DMS 273 (cell line): ENCODE results near the gene CCNDBP1.
"Not testable (repeated sequence)": the region's sequence is repeated elsewhere in the genome, so short reads cannot be mapped to it uniquely, and the experiment has no call there.

Experiments
- DNase-seq: peaks from one replicate; lab custom pipeline; 2025; ENCODE audit not compliant: unreplicated experiment; lab: John Stamatoyannopoulos, UW

CCNDBP1 gene

DNA sequence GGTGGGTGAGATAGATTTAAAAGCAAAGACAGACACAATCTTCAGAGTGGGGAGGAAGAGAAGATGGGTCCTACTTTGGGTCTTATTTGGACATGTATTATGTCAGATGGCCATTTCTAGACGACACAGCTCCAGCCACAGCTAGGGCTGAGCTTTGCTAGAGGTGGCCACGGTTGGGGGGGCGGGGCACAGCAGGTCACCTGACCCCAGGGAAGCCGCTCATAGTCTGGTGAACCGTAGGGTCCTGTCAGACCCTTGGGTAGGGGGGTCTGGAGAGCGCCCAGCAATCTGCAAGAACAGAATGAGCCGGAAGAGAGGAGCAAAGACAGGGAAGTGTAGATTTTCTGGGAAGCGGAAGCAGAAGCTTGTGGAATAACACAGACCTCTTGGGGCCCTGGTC lies 29.0 kb downstream of the CCNDBP1 start:
- no peak for DNase-seq

DNA sequence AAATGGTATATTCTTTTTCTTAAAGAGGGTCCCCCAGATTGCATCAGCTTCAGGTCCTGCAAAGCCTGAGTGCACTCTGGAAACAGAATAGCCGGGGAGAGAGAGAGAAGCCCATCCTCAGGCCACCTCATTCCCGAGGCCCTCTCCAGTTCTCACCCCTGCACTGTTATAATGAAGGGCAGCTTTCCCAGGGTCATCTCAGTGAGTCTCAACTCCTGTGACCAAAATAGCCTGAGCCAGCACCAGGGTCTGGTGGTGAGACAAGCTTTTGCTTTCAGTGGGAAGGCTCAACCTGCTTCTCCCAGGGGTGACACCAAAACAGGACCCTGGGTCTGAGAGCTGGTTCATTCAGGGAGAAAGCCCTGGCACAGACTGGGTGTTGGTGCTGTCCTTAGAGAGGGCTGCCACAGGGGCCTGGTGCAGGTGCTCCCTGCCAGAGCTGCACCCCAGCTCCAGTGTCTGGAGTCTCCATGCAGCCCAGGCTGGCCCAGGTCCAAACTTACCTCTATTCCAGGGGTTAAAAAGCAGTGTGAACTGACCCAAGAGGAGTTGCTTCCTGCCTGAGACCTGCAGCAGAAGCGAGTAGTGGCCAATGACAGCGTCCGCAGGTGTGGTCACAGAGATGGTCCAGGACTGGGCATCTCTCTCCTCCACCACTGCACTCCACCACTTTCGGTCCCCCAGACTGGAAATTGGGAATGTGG lies 29.5 kb downstream of the CCNDBP1 start:
- no peak for DNase-seq

DNA sequence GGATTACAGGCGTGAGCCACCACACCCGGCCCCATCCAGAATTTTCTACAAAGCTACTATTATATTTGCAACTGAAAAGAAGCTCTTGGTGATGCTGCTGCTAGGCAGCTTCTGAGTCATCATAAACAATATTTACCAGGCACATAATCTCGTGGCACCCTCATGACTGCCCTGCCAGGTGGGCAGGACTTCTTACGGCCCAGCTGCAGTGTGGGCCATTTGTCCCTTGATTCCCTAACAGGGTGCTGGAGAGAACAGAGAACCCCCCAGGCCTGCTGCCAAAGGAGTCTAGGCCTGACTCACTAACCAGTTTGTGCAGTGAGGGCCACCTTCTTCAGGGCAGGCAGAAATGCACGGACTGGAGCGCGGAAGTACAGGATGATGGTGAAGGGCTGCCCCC lies 30.8 kb downstream of the CCNDBP1 start:
- no peak for DNase-seq

DNA sequence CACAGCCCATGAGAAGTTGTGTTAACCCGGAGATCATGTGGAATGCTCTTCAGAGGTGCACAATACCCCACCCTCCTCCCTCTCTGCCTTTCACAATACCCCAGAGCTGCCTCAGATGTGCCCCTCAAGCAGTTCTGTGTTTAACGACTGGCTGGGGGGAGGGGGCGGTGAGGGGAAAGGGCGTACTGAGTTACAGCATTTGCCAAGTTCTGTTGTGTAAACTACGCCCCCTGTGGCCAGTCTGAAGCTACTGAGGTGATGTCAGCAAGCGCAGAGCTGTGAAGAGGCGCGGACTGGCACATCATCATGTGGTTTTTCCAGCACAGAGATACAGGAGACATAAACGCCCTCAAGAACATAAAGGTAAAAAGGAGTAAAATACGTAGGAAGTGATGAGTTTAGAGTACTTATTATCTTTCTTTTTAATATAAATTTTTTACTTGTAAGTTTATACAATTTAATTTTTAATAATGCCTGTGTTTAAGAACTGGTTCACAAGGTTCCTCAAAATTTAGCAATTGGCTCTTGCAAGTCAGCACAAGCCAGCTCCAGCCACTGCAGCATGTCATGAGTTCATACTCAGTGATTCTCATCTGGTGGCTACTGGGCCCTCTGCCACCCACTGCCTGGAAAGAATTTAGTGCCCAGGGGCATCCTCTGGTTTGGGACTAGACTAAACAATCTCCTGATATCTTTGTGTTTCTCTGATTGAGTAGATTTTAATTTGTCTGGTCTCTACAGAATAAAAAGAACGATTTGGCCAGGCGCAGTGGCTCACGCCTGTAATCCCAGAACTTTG lies 33.9 kb downstream of the CCNDBP1 start:
- DNase-seq: peak; percentile 6

DNA sequence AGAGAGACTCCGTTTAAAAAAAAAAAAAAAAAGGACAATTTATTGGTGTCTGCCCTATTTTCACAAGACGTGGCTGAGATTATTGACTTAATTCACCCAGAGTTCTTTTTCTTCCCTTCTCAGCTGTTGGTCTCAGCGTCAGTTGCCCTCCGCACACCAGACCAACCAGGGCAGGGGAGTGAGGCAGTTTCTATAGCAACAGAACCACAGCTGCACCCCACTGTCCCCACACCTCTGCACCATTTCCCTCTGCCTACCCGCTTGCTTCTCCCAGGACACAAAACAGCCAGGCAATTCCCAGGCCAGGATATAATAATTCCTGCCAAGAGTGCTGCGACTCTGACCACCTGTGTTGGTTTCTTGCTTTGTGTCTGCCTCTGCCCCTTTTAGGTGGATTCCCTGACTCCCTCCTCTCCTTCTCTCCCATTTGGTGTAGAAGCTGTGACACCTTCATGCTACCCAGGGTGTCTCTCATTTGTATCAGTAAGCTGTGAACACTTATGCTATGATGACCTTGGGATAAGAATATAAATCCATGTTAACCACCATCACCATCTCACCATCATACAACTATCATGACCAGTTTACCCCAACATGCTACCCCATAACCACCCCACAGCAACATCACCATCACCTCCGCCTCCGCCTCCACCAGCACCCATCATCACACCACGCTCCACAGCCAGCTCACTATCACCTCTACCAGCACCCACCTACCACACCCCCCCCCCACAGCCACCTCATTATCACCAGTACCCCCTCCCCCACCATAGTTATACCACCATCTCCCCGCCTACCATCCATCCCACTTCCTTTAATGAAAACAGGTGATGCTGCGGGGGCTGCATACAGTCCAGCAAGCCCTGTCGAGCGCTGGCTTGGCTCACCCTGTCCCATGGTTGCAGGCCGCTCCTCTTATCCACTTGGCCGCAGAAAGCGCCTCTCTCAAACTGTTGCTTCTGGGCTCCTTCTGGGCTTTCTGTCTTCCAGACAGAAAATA lies 35.0 kb downstream of the CCNDBP1 start:
- DNase-seq: no peak

DNA sequence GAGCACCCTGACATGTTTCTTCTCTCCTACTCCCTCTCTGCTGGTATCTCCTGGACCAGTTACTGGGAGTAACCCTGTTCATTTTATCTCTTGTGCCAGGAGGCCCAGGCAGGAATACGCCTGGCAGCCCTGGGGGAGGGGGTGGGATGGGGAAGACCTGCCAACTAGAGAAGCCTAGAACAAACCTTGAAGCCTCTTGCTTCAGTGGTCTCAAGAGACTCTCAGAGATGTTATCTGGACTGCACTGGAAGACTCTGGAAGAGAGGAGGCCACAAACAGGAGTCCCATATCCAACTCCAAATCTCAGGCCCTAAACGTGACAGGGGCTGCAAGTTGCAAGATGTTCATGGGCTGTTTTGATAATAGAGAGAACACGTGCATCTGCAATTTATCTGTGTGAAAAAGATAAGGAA lies 35.8 kb downstream of the CCNDBP1 start, which contains the start of gene EPB42:
EPB42 (minus strand) TSS at position 28 of the 413 bp plus-strand sequence. CDS start 193 bp downstream, outside the sequence.
- no peak for DNase-seq

DNA sequence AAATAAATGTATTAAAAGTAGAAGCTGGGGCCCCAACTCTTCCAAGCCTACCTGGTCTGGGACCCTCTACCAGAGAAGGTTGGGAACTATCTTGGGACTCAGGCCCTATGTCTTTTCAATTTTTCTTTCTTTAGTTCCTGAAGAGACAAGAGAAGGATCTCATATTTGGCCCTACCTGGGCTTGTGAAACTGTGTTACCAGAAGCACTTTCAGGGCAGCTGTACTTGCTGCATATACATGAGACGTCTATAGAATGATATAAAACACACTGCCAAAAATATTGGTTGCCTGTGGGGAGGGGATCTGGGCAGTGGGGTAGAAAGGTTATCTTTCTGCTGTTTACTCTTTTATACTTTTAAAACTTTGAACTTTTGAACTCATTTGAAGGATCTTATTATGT lies 36.2 kb downstream of the CCNDBP1 start:
- DNase-seq: no peak

DNA sequence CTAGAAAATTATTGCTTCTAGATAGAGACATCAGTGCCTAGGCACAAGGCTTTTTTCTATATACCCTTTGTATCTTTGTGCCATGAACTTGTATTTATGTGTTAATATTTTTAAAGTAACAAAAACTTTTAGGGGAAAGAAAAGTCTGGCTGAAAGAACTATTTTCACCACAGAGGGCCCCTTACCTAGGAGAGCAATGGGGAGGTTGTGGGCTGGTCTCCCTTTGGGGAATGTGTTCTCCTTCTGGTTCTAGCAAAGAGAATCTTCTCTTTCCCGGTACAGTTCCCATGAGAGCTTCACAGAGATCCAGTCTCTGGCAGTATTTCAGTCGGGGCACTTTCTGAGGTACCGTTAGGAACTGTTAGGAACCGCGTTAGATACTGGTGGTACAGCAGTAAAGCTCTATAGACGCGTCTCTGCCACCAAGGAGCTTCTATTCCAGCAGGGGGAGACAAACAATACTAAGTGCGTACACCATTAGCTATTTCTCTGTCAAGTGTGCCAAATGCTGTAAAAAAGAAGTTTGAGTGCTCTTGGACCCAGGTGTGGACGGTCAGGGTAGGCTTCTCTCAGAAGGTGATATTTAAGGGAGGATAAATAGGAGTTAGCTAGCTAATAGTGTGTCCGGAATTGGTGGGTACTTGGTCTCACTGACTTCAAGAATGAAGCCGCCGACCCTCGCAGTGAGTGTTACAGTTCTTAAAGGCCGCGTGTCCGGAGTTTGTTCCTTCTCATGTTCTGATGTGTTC lies 40.2 kb downstream of the CCNDBP1 start:
- peak; percentile 41 for DNase-seq

DNA sequence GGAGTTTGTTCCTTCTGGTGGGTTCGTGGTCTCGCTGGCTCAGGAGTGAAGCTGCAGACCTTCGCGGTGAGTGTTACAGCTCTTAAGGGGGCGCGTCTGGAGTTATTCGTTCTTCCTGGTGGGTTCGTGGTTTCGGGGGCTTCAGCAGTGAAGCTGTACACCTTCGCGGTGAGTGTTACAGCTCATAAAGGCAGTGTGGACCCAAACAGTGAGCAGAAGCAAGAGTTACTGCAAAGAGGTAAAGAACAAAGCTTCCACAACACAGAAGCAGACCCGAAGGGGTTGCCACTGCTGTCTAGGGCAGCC lies 40.7 kb downstream of the CCNDBP1 start:
- not testable (repeated sequence) for DNase-seq

DNA sequence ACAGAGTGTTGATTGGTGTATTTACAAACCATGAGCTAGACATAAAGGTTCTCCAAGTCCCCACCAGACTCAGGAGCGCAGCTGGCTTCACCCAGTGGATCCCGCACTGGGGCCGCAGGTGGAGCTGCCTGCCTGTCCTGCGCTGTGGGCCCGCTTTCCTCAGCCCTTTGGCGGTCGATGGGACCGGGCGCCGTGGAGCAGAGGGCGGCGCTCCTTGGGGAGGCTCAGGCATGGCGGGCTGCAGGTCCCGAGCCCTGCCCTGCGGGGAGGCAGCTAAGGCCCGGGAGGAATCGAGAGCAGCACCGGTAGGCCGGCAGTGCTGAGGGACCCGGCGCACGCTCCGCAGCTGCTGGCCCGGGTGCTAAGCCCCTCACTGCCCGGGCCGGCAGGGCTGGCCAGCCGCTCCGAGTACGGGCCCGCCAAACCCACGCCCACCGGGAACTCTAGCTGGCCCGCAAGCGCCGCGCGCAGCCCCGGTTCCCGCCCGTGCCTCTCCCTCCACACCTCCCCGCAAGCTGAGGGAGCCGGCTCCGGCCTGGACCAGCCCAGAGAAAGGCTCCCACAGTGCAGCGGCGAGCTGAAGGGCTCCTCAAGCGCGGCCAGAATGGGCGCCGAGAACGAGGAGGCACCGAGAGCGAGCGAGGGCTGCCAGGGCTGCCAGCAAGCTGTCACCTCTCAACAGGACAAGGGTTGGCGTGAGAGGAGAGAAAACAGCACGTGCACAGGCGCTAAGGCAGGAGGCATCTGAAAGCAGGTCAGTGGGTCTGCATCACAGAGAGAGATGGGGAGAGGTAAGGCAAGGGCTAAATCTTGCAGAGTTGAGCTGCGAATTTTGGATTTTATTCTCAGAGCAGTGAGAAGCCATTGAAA lies 41.5 kb downstream of the CCNDBP1 start:
- DNase-seq: no peak

DNA sequence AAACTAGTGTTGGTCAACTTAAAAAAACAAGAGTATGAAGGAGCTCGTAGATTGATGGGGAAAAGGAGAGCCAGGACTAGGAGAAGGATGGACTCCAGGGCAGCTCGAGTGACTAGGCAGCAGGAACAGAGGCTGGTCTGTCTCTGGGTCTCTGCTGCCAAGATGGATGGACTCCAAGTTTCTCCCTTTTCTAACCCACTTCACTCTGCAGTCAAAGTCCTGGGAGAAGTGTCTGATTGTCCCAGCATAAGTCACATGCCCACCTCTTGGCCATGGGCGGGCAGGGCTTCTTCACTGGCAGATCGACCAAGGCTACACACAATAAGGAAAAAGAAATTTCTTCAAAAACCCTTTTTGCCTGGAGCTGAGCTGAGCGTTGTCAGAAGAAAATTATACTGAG lies 44.8 kb downstream of the CCNDBP1 start:
- no peak for DNase-seq

DNA sequence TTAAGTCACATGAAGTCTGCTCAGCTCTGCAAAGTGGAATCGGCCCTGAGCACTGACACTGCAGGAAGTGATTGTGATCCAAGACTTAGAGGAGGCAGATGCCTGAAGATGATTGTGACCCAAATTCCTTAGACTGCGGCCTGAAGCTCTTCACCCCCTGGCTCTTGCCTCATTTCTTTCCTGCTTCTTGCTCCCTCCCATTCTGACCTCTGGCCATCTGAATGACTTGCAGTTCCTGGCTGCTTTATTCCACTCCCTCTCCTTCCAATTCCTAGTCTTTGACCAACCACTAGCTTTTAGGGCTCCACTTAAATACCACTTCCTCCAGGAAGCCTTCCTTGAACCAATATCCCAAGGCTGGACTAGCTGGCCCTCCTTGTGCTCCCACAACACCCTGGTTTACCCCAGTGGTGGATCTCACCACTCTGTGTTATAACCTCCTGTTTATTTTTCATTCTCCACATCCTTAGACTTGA lies 45.5 kb downstream of the CCNDBP1 start:
- no peak for DNase-seq

DNA sequence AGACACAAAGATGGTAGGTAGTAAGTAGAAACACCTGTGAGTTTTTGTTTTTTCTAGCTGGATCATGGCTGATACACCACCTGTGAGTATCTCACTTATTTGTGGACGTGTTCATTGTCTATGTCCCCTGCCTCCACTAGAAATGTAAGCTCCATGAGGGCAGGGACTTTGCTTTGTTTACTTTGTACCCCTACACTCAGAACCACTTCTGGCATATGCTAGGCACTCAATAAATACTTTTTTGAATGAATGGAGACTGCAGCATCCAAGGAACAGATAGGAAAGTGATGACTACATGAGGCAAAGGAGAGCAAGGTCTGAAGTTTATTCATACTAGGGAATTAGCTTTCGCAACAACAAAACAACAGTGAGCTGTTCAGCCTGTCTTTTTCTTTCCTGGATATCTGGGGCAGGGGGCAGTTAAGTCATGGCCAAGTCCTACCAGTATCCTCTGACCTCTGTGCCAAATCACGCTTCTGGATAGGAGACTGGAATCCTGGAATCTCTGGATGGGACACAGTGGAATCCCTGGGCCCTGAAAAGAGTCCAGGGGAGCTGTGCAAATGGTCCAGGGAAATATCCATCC lies 47.2 kb downstream of the CCNDBP1 start:
- DNase-seq: no peak

DNA sequence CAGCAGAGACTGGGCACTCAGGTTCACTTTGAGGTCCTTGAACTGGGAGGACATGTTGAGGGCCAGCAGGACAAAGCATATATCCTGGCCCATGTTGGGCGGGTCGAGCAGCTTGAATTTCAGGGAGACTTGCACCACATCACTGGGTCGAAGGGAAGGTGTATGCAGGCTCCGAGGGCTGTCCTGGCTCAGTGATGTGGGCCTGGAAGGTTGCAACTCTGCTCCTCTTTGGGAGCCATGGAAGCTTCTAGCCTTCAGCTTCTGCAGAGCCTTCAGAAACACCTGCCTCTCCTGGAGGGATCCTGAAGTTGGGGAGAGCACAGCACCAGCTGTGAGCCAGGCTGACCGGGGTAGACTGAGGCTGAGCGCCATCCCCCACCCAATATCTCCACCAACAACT lies 50.3 kb downstream of the CCNDBP1 start:
- DNase-seq: no peak

DNA sequence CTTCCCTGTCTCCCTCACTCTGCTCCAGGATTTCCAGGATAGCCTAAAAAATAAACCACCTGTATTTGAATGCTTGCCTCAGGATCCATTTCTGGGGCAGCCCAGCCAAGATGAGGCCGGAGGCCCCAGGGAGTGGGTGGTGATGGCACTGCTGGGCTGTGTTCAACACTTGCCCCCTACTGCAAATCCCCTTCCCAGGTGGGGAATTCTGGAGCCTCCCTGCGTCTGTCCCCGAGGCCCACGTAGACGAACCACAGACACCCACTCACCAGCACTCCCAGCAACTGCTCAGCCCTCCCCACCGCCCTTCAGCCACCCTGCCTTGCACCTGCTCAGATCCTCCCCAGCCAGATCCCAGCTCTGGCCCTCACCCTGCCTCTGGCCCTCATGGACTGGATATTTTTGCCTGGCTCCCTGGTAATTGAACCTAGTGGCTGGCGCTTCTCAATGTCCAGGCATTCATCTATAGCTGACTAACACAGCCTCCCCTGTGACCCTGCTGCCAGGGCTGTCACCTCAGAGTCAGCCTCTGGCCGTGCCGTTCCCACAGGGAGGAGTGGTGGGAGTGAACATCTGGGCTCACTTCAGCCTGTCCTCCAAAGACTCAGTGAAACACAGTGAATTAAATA lies 52.8 kb downstream of the CCNDBP1 start:
- no peak for DNase-seq

DNA sequence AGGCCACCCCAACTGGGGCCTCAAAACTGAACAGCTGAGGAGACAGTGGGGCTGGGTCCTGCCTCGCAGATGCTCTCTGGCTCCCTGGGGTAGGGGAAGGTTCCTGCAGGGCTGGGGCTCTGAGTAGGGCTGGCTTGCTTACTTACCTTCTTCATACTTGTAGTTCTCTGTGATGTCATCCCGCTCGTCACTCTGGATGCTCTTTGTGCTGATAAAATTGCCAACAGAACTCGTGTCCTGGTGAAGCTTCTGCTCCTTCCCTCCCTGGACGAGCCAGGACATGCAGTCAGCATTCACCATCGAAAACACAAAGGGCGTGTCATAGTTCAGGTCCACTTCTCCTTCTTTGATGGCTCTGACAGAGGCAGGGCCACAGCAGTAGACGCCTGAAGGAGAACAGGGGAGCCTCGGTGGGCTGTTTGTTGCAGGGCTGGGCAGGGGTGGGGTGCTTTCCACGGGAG lies 53.5 kb downstream of the CCNDBP1 start:
- DNase-seq: no peak

DNA sequence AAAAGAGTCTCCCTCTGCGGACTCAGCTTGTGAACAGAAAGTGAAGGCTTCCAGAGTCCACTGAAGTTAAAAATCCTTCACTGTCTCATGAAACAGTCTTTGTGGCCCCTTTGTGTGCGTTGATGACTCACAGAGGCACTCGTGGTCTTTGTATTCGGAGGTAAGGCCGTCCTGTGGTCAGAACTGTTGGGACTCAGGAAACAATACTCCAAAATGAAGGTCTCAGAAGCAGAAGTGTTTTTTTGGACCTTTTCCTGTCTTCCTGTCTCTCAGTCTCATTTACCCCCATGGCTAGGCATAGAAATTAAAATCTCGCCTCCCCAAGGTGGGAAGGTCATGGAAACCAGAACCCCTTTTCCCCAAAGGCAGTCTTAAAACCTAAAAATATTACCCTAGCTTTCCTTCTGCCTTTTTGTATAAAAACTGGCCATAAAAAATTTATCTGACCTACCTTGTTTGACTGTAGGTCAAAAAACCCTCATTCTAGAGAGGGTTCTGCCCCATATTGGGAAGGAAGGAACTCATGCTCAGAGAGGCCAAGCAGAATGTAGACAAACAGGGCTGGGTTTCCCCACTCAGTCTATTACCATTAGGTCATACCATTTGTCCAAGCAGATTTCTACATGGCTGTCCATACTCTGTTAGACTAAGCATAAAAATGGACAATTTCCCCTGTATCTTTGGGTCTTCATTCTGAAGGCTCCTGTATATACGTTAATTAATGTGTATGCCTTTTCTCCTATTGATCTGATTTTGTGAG lies 54.7 kb downstream of the CCNDBP1 start:
- DNase-seq: no peak

DNA sequence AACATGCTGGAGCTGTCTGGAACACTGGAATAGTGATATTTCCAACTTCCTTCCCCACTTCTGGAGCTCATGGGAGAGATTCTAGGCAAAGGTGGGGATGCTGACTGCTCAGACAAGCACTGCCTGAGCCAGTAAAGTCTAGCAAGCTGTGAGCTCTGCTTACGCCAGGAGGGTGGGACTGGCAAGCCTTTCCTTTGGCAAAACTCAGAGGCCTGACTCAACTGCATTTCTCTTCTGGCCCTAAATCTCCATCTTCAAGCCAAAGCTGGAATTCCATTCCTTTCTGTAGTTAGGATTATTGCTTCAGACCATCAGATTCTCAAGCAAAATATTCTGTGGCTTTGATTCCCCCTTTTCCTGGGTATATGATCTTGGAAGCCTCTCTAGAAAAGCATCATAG lies 55.9 kb downstream of the CCNDBP1 start:
- no peak for DNase-seq
